HFFc6 (cell line): ENCODE data around the gene TUBA1A. TPM values are rescaled to one million over a fixed set of nuclear protein-coding genes. Genes with fewer than 3 reads are reported as not detected.
"Not testable (repeated sequence)": the region's sequence is repeated elsewhere in the genome, so short reads cannot be mapped to it uniquely, and the experiment has no call there.

Experiments used
- DNase-seq: peaks from one replicate; pipeline ENCODE4 v3.0.0-alpha.2; 2018
- H3K27ac Mint-ChIP-seq: 2 replicates; pipeline ENCODE4 v1.8.0; 2020; ENCODE audit warnings: mild to moderate bottlenecking, mixed read lengths
- H3K27me3 Mint-ChIP-seq: 2 replicates; pipeline ENCODE4 v1.8.0; 2021; ENCODE audit warnings: mild to moderate bottlenecking, moderate library complexity, mixed read lengths; ENCODE audit not compliant: insufficient read depth
- H3K36me3 Mint-ChIP-seq: 2 replicates; pipeline ENCODE4 v1.8.0; 2021; ENCODE audit warnings: low read depth, mixed read lengths
- H3K4me1 Mint-ChIP-seq: 2 replicates; pipeline ENCODE4 v1.8.0; 2020; ENCODE audit warnings: low read depth, mixed read lengths
- H3K4me3 Mint-ChIP-seq: 2 replicates; pipeline ENCODE4 v1.8.0; 2020; ENCODE audit warnings: mild to moderate bottlenecking, moderate library complexity, mixed read lengths
- H3K9me3 Mint-ChIP-seq: 2 replicates; pipeline ENCODE4 v1.8.0; 2020; ENCODE audit warnings: mild to moderate bottlenecking, mixed read lengths
- total RNA-seq, 6 experiments: library from RNA; stranded (reverse); fragmentation: NEBNext Ultra II Directional; extraction: Animal tissue kit (Norgen Biotek cat#: 25700); gene quantifications; 2 replicates in 1 of 6; 3 replicates in 5 of 6; pipeline ENCODE4 v1.2.3, GENCODE V29; 2021
- TF ChIP-seq, protein P1 (sequence below): fragments of 200-600 bp; sonication (generic); IDR thresholded peaks from 2 replicates; pipeline ENCODE4 v1.5.0; 2021; ENCODE audit warnings: antibody characterized with exemption, mild to moderate bottlenecking

Gene TUBA1A
- total RNA-seq, 6 experiments from 2014 or later: 227 to 300 (median 257) TPM

DNA sequence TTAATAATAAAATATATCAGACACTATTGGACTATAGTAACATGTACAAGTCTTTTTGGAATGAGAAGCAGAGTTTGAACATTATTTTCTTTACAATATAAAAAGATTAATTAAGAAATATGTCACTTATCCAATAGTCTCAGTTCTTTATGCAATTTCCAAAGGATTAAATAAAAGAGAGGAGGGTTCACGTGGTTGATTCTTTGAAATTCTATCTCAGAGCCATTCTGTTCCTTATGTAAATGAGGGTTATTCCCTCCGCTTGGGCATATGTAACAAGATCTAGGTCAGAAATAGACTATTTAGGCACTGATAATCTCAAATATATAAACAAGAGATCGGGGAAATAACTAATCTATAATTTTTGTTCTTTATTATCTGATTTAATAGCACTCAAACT is 2.1 kb upstream of the TUBA1A start:
- Mint-ChIP-seq H3K4me3 (no peak overlapping the region), H3K27me3 (peaks cover 11% of the 10 kb centered on the region), H3K27ac (no peak overlapping the region), H3K9me3 (no peaks in the 10 kb centered on the region), H3K4me1 (peaks cover 23% of the 10 kb centered on the region), H3K36me3 (peaks cover 12% of the 10 kb centered on the region)
- TF ChIP-seq, protein P1, sequence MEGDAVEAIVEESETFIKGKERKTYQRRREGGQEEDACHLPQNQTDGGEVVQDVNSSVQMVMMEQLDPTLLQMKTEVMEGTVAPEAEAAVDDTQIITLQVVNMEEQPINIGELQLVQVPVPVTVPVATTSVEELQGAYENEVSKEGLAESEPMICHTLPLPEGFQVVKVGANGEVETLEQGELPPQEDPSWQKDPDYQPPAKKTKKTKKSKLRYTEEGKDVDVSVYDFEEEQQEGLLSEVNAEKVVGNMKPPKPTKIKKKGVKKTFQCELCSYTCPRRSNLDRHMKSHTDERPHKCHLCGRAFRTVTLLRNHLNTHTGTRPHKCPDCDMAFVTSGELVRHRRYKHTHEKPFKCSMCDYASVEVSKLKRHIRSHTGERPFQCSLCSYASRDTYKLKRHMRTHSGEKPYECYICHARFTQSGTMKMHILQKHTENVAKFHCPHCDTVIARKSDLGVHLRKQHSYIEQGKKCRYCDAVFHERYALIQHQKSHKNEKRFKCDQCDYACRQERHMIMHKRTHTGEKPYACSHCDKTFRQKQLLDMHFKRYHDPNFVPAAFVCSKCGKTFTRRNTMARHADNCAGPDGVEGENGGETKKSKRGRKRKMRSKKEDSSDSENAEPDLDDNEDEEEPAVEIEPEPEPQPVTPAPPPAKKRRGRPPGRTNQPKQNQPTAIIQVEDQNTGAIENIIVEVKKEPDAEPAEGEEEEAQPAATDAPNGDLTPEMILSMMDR: no peak
- no peak for DNase-seq

DNA sequence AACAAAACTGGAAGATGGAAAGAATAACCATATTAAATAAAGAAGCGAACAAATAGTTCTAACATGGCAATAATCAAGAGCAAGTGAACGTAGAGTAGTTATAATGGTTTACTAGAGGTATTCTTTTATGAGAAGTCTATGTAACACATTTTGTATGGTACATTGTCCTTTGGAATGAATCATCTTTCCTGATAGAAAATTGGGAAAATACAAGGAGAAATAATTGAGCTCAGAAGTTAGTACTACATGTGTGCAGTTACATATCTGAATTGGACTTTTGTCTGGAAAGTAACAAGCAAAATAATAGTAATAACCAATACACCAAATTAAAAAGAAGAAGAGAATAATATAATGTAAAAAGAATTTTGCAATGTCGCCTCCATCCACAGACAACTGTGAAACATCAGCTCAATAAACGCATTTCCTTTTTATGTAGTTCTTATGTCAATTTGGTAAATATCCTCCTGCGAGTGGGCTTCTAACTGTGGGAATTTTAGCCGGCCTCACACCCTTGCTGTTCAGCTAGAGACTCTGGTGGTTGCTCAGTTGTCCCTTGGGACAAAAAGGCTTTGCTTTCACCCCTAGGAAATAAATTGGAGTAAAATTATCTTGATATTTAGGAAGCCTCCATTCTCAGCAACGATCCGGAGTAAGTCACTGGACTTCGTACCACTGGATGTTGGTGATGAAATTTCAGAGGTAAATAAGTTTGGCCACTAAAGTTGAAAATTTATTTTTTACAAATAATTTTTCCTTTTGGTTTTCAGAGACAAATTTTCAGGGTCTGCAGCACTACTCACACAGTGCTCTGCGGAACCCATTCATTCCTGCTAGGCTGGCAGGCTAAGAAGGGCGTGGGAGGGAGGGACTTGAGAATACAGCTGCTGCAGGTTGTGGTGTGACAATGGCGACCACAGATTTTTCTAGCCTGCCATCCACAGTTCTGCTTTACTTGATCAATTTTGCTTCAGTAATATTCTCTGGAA is 1.1 kb upstream of the TUBA1A start:
- Mint-ChIP-seq H3K9me3 (no peaks in the 10 kb centered on the region), H3K4me1 (peaks cover 27% of the 10 kb centered on the region), H3K27ac (peak overlapping the region; percentile 98), H3K36me3 (peaks cover 20% of the 10 kb centered on the region), H3K4me3 (peak overlapping the region; percentile 98), H3K27me3 (peaks cover 12% of the 10 kb centered on the region)
- DNase-seq: no peak
- TF ChIP-seq, protein P1: no peak

DNA sequence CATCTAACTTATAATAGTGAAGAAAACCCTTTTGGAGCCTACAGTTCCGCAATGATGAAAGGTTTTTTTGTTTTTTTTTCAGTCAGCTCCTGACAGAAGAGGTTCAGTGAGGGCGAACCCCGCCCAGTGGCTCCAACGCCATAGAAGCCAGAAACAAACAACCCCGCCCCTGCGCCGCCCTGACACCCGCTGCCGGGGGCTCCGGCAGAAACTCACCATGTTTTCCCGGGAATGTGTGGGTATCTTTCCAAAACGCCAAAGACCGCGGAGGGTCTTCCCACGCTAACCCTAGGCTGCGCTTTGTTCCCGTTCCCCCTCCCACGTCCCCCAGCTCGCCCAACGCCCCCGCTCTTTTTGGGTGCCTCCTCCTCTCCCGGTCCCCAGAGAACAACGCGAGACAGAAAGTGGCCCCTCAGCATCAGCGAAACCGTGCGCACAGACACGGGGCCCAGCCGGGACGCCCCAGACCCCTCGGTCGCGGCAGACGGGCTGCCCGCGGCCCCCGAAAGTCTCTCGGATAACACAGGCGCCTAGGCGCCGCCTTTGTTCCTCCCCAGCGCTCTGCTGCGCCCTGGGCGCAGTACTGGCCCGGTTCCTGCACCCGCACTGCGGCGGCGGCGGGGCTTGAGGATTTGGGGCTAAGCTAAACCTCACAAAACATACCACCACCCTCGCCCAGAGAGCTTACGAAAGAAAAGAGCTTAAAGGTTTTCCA is 522 bp downstream of the TUBA1A start:
- Mint-ChIP-seq H3K4me3 (peak overlapping the region; percentile 98), H3K9me3 (no peaks in the 10 kb centered on the region; the same call in 1 of the 2 replicates), H3K4me1 (peaks cover 27% of the 10 kb centered on the region), H3K36me3 (peaks cover 35% of the 10 kb centered on the region), H3K27ac (peak overlapping the region; percentile 98), H3K27me3 (peaks cover 16% of the 10 kb centered on the region)
- DNase-seq: peak; percentile 65
- TF ChIP-seq, protein P1: no peak

DNA sequence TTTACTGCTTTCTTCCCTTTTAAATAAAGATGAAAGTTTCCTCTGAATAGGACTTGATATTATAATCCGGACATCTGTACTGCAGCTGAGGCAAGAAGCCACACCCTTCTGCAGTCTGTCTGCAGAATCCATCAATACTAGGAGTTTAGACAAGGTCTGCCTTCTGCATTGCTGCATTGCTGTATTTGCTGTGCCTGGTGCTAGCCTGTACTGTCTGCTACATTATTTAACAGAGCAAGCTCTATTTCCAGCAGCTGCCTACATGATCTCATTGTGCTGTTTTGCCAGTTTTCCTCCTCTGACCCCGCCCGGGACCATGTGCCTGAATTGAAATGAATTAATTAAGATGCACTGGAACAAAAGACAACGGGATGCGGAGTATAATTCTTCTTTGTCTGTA is 1.7 kb downstream of the TUBA1A start:
- Mint-ChIP-seq H3K9me3 (no peaks in the 10 kb centered on the region; the same call in 1 of the 2 replicates), H3K4me1 (peaks cover 27% of the 10 kb centered on the region), H3K27ac (peak overlapping the region; percentile 98), H3K36me3 (peaks cover 36% of the 10 kb centered on the region), H3K27me3 (peaks cover 19% of the 10 kb centered on the region), H3K4me3 (peak overlapping the region; percentile 98)
- TF ChIP-seq, protein P1: no peak
- DNase-seq: peak; percentile 38

DNA sequence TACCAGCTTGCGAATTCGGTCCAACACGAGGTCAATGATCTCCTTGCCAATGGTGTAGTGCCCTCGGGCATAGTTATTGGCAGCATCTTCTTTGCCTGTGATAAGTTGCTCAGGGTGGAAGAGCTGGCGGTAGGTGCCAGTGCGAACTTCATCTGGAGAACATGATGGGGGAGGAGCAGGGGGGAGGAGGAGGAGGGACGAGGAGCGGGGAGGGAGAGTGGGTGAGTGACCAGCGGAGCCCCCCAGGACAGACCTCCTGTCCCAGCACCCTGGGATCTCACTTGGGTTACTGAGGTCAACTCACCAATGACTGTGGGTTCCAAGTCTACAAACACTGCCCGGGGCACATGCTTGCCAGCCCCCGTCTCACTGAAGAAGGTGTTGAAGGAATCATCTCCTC is 2.6 kb downstream of the TUBA1A start:
- Mint-ChIP-seq H3K27me3 (peaks cover 21% of the 10 kb centered on the region), H3K4me1 (peaks cover 27% of the 10 kb centered on the region), H3K4me3 (peak overlapping the region; percentile 43; the same call in 1 of the 2 replicates), H3K36me3 (peaks cover 36% of the 10 kb centered on the region)
- H3K27ac Mint-ChIP-seq, H3K9me3 Mint-ChIP-seq, DNase-seq: not testable (repeated sequence)

DNA sequence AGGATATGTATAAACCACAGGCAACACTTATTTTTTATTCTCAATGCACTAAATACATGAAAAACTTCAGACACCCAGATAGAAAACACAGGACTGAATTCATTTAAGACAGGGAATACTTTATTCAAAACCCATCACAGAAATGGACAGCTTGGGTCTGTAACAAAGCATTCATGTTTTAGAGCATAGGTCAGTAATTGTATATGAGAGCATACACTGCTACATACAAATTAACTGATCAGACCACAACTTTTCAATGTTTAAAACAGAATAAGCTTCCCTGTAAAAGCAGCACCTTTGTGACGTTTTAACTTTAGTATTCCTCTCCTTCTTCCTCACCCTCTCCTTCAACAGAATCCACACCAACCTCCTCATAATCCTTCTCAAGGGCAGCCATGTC is 4.2 kb downstream of the TUBA1A start:
- Mint-ChIP-seq H3K27ac (peak overlapping the region; percentile 69), H3K36me3 (peaks cover 36% of the 10 kb centered on the region), H3K4me3 (peak overlapping the region; percentile 74; the same call in 1 of the 2 replicates), H3K27me3 (peaks cover 21% of the 10 kb centered on the region), H3K4me1 (peaks cover 23% of the 10 kb centered on the region)
- H3K9me3 Mint-ChIP-seq, DNase-seq: not testable (repeated sequence)

DNA sequence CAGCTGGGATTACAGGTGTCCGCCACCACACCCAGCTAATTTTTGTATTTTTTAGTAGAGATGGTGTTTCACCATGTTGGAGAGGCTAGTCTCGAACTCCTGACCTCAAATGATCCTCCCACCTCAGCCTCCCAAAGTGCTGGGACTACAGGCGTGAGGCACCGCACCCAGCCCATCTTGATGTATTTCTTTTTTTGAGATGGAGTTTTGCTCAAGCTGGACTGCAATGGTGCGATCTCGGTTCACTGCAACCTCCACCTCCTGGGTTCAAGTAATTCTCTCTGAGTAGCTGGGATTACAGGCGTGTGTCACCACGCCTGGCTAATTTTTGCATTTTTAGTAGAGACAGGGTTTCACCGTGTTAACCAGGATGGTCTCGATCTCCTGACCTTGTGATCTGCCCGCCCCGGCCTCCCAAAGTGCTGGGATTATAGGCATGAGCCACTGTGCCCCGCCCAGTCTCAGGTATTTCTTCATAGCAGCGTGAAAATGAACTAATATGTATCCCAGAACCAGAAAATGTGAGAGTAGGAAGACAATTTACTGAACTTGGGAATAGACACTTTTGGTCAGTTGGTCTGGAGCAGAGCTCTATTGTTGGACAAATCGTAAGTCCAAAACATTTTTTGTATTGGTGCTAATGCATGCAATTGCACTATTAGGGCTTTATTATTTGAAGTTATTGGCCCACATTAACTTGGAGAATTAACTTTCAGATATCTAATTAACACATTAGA is 5.5 kb downstream of the TUBA1A start:
- H3K4me3 Mint-ChIP-seq, H3K9me3 Mint-ChIP-seq: not testable (repeated sequence)
- 0 out of 2 replicates have a peak overlapping the region, but pooled peaks have one; percentile 5 for H3K27ac Mint-ChIP-seq

More for the DNA sequence above, 5.5 kb downstream of the TUBA1A start:
- H3K36me3 Mint-ChIP-seq: peaks cover 36% of the 10 kb centered on the region
- peaks cover 18% of the 10 kb centered on the region for H3K4me1 Mint-ChIP-seq
- DNase-seq: peak; percentile 12
- peaks cover 16% of the 10 kb centered on the region for H3K27me3 Mint-ChIP-seq
